Adrenal gland (tissue), 12 donors: Measurements from ENCODE around the gene CDH4. TPM values are rescaled to one million over a fixed set of nuclear protein-coding genes. Genes with fewer than 3 reads are reported as not detected.

Experiments used
- DNase-seq, 7 donors: peaks; one replicate each; pipeline ENCODE4 v3.0.0-alpha.2; 2019 to 2020
- H3K27ac ChIP-seq, 5 donors: fragments of 200-600 bp; sonication (generic) in 4 of 5; 1 replicate in 3 of 5; 2 replicates in 2 of 5; pipeline versions ENCODE4 v1.5.1 to v1.8.0; 2016 to 2020; ENCODE audit warnings: mild to moderate bottlenecking in 1 of 5
- H3K27me3 ChIP-seq: fragments of 200-600 bp; 2 replicates; pipeline ENCODE4 v1.8.0; 2021
- H3K36me3 ChIP-seq, 2 donors: fragments of 200-600 bp; replicated peaks in 1 of 2; 1 replicate in 1 of 2; 2 replicates in 1 of 2; pipeline versions ENCODE4 v1.5.1 to v1.8.0; 2018 to 2022
- H3K4me1 ChIP-seq, 2 donors: fragments of 200-600 bp; replicated peaks in 1 of 2; 1 replicate in 1 of 2; 2 replicates in 1 of 2; pipeline versions ENCODE4 v1.5.1 to v1.8.0; 2018 to 2021
- H3K4me3 ChIP-seq, 4 donors: fragments of 200-600 bp; sonication (generic) in 3 of 4; one replicate each; pipeline ENCODE4 v1.5.1; 2016 to 2018
- H3K9me3 ChIP-seq, 3 donors: fragments of 200-600 bp; sonication (generic) in 1 of 3; replicated peaks in 1 of 3; 1 replicate in 2 of 3; 2 replicates in 1 of 3; pipeline versions ENCODE4 v1.5.1 to v1.8.0; 2016 to 2021
- CTCF ChIP-seq, 6 experiments: fragments of 450-650 bp in 4 of 6; fragments of 200-600 bp in 2 of 6; sonication (generic) in 1 of 6; IDR thresholded peaks; 1 replicate in 5 of 6; 2 replicates in 1 of 6; pipeline versions ENCODE4 v1.5.1 to v1.8.0; 2016 to 2021; ENCODE audit warnings: antibody characterized with exemption in 6 of 6, mild to moderate bottlenecking in 2 of 6, moderate library complexity in 1 of 6
- POLR2A ChIP-seq, 2 donors: fragments of 450-650 bp; IDR thresholded peaks; one replicate each; pipeline ENCODE4 v1.6.1; 2017; ENCODE audit warnings: antibody characterized with exemption in 2 of 2, mild to moderate bottlenecking in 2 of 2, moderate library complexity in 1 of 2
- WGBS, 4 donors: extraction: QIAGEN DNeasy Blood & Tissue Kit in 2 of 4; methylation state at CpG; one replicate each; pipeline versions ENCODE4 v1.1.5 to v1.1.7; 2013 to 2017; 5-methylcytosine and 5-hydroxymethylcytosine counted together
- intact Hi-C, 2 donors: fragments of 100-400 bp; cut with DNase I; formaldehyde crosslinking; loops; one replicate each; pipeline versions ENCODE4 v1.14.1 to v1.15.0; 2022 to 2023
- polyA plus RNA-seq, 3 donors: library from polyadenylated mRNA; stranded (reverse); fragments of 200-250 nt in 2 of 3; fragments of 350-450 nt in 1 of 3; fragmentation: Illumina TruSeq in 1 of 3; extraction: RNeasy Lipid Tissue Mini Kit (QIAGEN cat#74804) in 1 of 3; gene quantifications; one replicate each; pipeline ENCODE4 v1.2.3, GENCODE V29; 2013 to 2014
- total RNA-seq, 9 donors: library from RNA; depleted of rRNA in 4 of 9; stranded (reverse); fragments of >200 nt in 4 of 9; fragments of 120-200 nt in 1 of 9; fragmentation: NEBNext Ultra II Directional in 1 of 9; extraction: Animal tissue kit (Norgen Biotek cat#: 25700) in 1 of 9; gene quantifications; one replicate each; pipeline versions ENCODE4 v1.1.0 to v1.2.4, GENCODE V29; 2013 to 2023
- donor health status: healthy with polysubstance abuse.
- donor health status: Bipolar disorder and iron deficiency.
- donor health status: DM: yes; HTN: yes; CAD: no.
- donor health status: DM: no; HTN: no; CAD: no.
- donor health status: DM: no; HTN: no; CAD: no.
- donor health status: DM: yes; HTN: yes; CAD: no.

Gene CDH4
- total and polyA plus RNA-seq, 12 donors: 0.08 to 0.53 (median 0.20) TPM; not detected in 3

GRCh38 chr20:61742097-61742825, 490.2 kb downstream of the CDH4 start:
- Histone ChIP-seq H3K4me3 (no peak overlapping the region), H3K4me1 (no peaks in the 10 kb centered on the region), H3K27me3 (no peaks in the 10 kb centered on the region), H3K27ac (no peak overlapping the region), H3K36me3 (no peaks in the 10 kb centered on the region), H3K9me3 (no peaks in the 10 kb centered on the region)
- WGBS, 4 donors: 50 to 64% (median 57%) methylated on average over 15 to 16 of the region's 16 CpGs
- intact Hi-C loops: no loop called here
- TF ChIP-seq POLR2A (IDR thresholded peaks at IDR 0.05) (no peak), CTCF (IDR thresholded peaks at IDR 0.05) (no peak)
- no peak for DNase-seq

- no peak overlapping the region for H3K4me3 ChIP-seq
- no peak overlapping the region for H3K27ac ChIP-seq
- H3K27me3 ChIP-seq: no peaks in the 10 kb centered on the region
- H3K36me3 ChIP-seq: no peaks in the 10 kb centered on the region
- TF ChIP-seq CTCF (IDR thresholded peaks at IDR 0.05) (no peak), POLR2A (IDR thresholded peaks at IDR 0.05) (no peak)
- H3K4me1 ChIP-seq: no peaks in the 10 kb centered on the region
- no peak for DNase-seq
- intact Hi-C loops: no loop called here
- H3K9me3 ChIP-seq: no peaks in the 10 kb centered on the region
- WGBS, 4 donors: 72 to 93% (median 89%) methylated on average over 2 to 16 of the region's 16 CpGs
These were observed 491.5 kb downstream of the CDH4 start for GRCh38 chr20:61743606-61744005.

GRCh38 chr20:61744691-61745396, 492.8 kb downstream of the CDH4 start:
- Histone ChIP-seq H3K9me3 (no peaks in the 10 kb centered on the region), H3K27ac (no peak overlapping the region), H3K4me3 (no peak overlapping the region), H3K4me1 (no peaks in the 10 kb centered on the region), H3K36me3 (no peaks in the 10 kb centered on the region), H3K27me3 (no peaks in the 10 kb centered on the region)
- TF ChIP-seq CTCF (IDR thresholded peaks at IDR 0.05): no peak
- intact Hi-C loops: no loop called here
- DNase-seq: no peak
- 80 to 85% (median 81%) methylated on average over 10 to 18 of the region's 18 CpGs for WGBS, 4 donors

GRCh38 chr20:61745397-61746146, 493.5 kb downstream of the CDH4 start:
- Histone ChIP-seq H3K27ac (no peak overlapping the region), H3K4me1 (no peaks in the 10 kb centered on the region), H3K9me3 (peaks cover 0 to 2% (median 0%) of the 10 kb centered on the region in 3 donors), H3K36me3 (no peaks in the 10 kb centered on the region), H3K4me3 (no peak overlapping the region), H3K27me3 (no peaks in the 10 kb centered on the region)
- 82 to 90% (median 86%) methylated on average over 20 of the region's 20 CpGs for WGBS, 4 donors
- no peak for DNase-seq
- intact Hi-C loops: no loop called here
- TF ChIP-seq CTCF (IDR thresholded peaks at IDR 0.05) (no peak), POLR2A (IDR thresholded peaks at IDR 0.05) (no peak)
